GM12891 (cell line): ENCODE measurements around the gene ZDHHC7.
A peak's percentile ranks its signal among the peaks of the same experiment; 100 is the strongest.

ENCODE experiments used
- DNase-seq: peaks from one replicate; pipeline ENCODE4 v3.0.0; 2011; ENCODE audit warnings: low spot score; ENCODE audit not compliant: insufficient read length
- FAIRE-seq: peaks from 2 replicates; lab custom pipeline; 2011; peaks lifted over from hg19 to GRCh38; lab: Jason Lieb, UNC
- PAX5 ChIP-seq: IDR thresholded peaks from 2 replicates; pipeline ENCODE4 v1.6.1; 2011; ENCODE audit warnings: low read length, moderate library complexity, mild to moderate bottlenecking; ENCODE audit not compliant: insufficient read depth, severe bottlenecking
- POLR2A ChIP-seq: IDR thresholded peaks from 2 replicates; pipeline ENCODE4 v1.6.1; 2011; ENCODE audit warnings: low read depth, low read length, control low read depth
- POLR2AphosphoS5 ChIP-seq: IDR thresholded peaks from 2 replicates; pipeline ENCODE4 v1.6.1; 2011; ENCODE audit warnings: low read depth, low read length, control low read depth
- POU2F2 ChIP-seq: IDR thresholded peaks from 2 replicates; pipeline ENCODE4 v1.6.1; 2011; ENCODE audit warnings: low read depth, mild to moderate bottlenecking, control low read depth, low read length, moderate library complexity
- SPI1 ChIP-seq: IDR thresholded peaks from 2 replicates; pipeline ENCODE4 v1.6.1; 2011; ENCODE audit warnings: low read depth, low read length, control low read depth
- TAF1 ChIP-seq: IDR thresholded peaks from 2 replicates; pipeline ENCODE4 v1.6.1; 2011; ENCODE audit warnings: low read depth, low read length, control low read depth

Gene ZDHHC7

GRCh38 chr16:84953190-84953746, 58.1 kb downstream of the ZDHHC7 start:
- TF ChIP-seq SPI1 (no peak), POLR2AphosphoS5 (no peak), POU2F2 (no peak), PAX5 (no peak), POLR2A (no peak), TAF1 (no peak)
- DNase-seq (no peak), FAIRE-seq (no peak)

- DNase-seq (peak; percentile 72), FAIRE-seq (peak; percentile 90)
- TF ChIP-seq TAF1: no peak
Measured at GRCh38 chr16:84952335-84953189, 58.8 kb downstream of the ZDHHC7 start.

GRCh38 chr16:84950906-84951305, 60.4 kb downstream of the ZDHHC7 start:
- no peak for FAIRE-seq

GRCh38 chr16:84949772-84950436, 61.4 kb downstream of the ZDHHC7 start:
- TF ChIP-seq SPI1 (no peak), POLR2A (no peak), PAX5 (no peak)
- no peak for DNase-seq
- no peak for FAIRE-seq

More at GRCh38 chr16:84950906-84951305, 60.4 kb downstream of the ZDHHC7 start:
- DNase-seq: no peak
- no peak for TF ChIP-seq POU2F2
- TF ChIP-seq POLR2AphosphoS5: no peak
- TF ChIP-seq TAF1: no peak
- TF ChIP-seq SPI1: no peak
- TF ChIP-seq POLR2A: no peak
- no peak for TF ChIP-seq PAX5

GRCh38 chr16:84948851-84949610, 62.3 kb downstream of the ZDHHC7 start:
- DNase-seq (no peak), FAIRE-seq (peak; percentile 94)
- TF ChIP-seq POU2F2 (no peak), POLR2A (no peak), SPI1 (no peak), PAX5 (no peak), POLR2AphosphoS5 (no peak), TAF1 (no peak)

GRCh38 chr16:84947996-84948850, 63.1 kb downstream of the ZDHHC7 start:
- TF ChIP-seq POU2F2 (no peak), POLR2AphosphoS5 (no peak), PAX5 (no peak), SPI1 (no peak), POLR2A (no peak), TAF1 (no peak)
- no peak for FAIRE-seq
- no peak for DNase-seq

GRCh38 chr16:84947022-84947421, 64.3 kb downstream of the ZDHHC7 start:
- TF ChIP-seq PAX5: no peak
- TF ChIP-seq POLR2AphosphoS5: no peak
- TF ChIP-seq POLR2A: no peak
- no peak for TF ChIP-seq TAF1
- TF ChIP-seq POU2F2: no peak
- no peak for TF ChIP-seq SPI1
- DNase-seq (no peak), FAIRE-seq (no peak)

- DNase-seq (no peak), FAIRE-seq (no peak)
- TF ChIP-seq TAF1: no peak
- no peak for TF ChIP-seq POLR2A
- TF ChIP-seq POLR2AphosphoS5: no peak
- TF ChIP-seq SPI1: no peak
- TF ChIP-seq PAX5: no peak
- TF ChIP-seq POU2F2: no peak
Measured at GRCh38 chr16:84943620-84944019, 67.7 kb downstream of the ZDHHC7 start.

GRCh38 chr16:84942786-84943185, 68.5 kb downstream of the ZDHHC7 start:
- no peak for TF ChIP-seq SPI1
- TF ChIP-seq TAF1: no peak
- no peak for TF ChIP-seq POLR2AphosphoS5
- no peak for TF ChIP-seq POLR2A
- no peak for TF ChIP-seq PAX5
- TF ChIP-seq POU2F2: no peak
- no peak for FAIRE-seq
- no peak for DNase-seq
